Natural killer cell (primary cell): ENCODE data around the gene PPARG. TPM values are rescaled to one million over a fixed set of nuclear protein-coding genes. Genes with fewer than 3 reads are reported as not detected.
"Not testable (repeated sequence)": the region's sequence is repeated elsewhere in the genome, so short reads cannot be mapped to it uniquely, and the experiment has no call there.

Experiments used
- ATAC-seq, 3 donors: fragments of 150-1000 bp in 2 of 3; fragments of 200-7000 bp in 1 of 3; cut with Tn5 transposase; 1 replicate in 1 of 3; 2 replicates in 2 of 3; pipeline ENCODE4 v1.10.0; 2021; ENCODE audit warnings: mild to moderate bottlenecking in 2 of 3, moderate library complexity in 2 of 3
- DNase-seq, 2 donors: peaks; one replicate each; pipeline versions ENCODE4 v3.0.0 to v3.0.0-alpha.2; 2013 to 2021; ENCODE audit warnings: mixed read lengths in 1 of 2
- H3K27ac ChIP-seq: one replicate; pipeline ENCODE4 v1.5.1; 2013; ENCODE audit warnings: mild to moderate bottlenecking, low read length
- H3K27me3 ChIP-seq: one replicate; pipeline ENCODE4 v1.6.1; 2013; ENCODE audit warnings: low read length; ENCODE audit not compliant: control insufficient read depth, insufficient read depth
- H3K36me3 ChIP-seq: one replicate; pipeline ENCODE4 v1.6.1; 2013; ENCODE audit warnings: low read length; ENCODE audit not compliant: control insufficient read depth, insufficient read depth
- H3K4me1 ChIP-seq: one replicate; pipeline ENCODE4 v1.6.1; 2013; ENCODE audit warnings: low read length; ENCODE audit not compliant: control insufficient read depth, insufficient read depth
- H3K4me3 ChIP-seq: one replicate; pipeline ENCODE4 v1.5.1; 2013; ENCODE audit warnings: low read length
- H3K9me3 ChIP-seq: one replicate; pipeline ENCODE4 v1.6.1; 2013; ENCODE audit warnings: low read length; ENCODE audit not compliant: control insufficient read depth, insufficient read depth
- H3K27ac Mint-ChIP-seq, 2 donors: one replicate each; pipeline ENCODE4 v1.8.0; 2022; ENCODE audit warnings: mild to moderate bottlenecking in 2 of 2, mixed read lengths in 2 of 2, moderate library complexity in 1 of 2
- H3K27me3 Mint-ChIP-seq, 2 donors: one replicate each; pipeline ENCODE4 v1.8.0; 2022; ENCODE audit warnings: low read depth in 2 of 2, mixed read lengths in 2 of 2
- H3K36me3 Mint-ChIP-seq: one replicate; pipeline ENCODE4 v1.8.0; 2022; ENCODE audit warnings: mixed read lengths
- H3K4me1 Mint-ChIP-seq, 2 donors: one replicate each; pipeline ENCODE4 v1.8.0; 2022; ENCODE audit warnings: mixed read lengths in 2 of 2
- H3K4me3 Mint-ChIP-seq: one replicate; pipeline ENCODE4 v1.8.0; 2022; ENCODE audit warnings: mild to moderate bottlenecking, moderate library complexity, mixed read lengths
- H3K9me3 Mint-ChIP-seq, 2 donors: one replicate each; pipeline ENCODE4 v1.8.0; 2022; ENCODE audit warnings: mixed read lengths in 2 of 2
- CTCF ChIP-seq: fragments of 200-600 bp; IDR thresholded peaks from one replicate; pipeline ENCODE4 v1.8.0; 2022; ENCODE audit warnings: antibody characterized with exemption
- WGBS: methylation state at CpG from one replicate; pipeline ENCODE4 v1.1.7; 2013; ENCODE audit warnings: missing lambda C conversion rate; ENCODE audit not compliant: insufficient coverage; 5-methylcytosine and 5-hydroxymethylcytosine counted together
- intact Hi-C: fragments of 100-400 bp; cut with micrococcal nuclease; formaldehyde crosslinking; loops from one replicate; pipeline ENCODE4 v1.14.2; 2022
- total RNA-seq, 4 donors: library from RNA; stranded (reverse); fragments of 120-200 nt in 1 of 4; gene quantifications; one replicate each; pipeline versions ENCODE4 v1.2.3 to v1.2.4, GENCODE V29; 2013 to 2022

The PPARG gene
- total RNA-seq, 3 donors from 2014 or later (not counting 1 experiment from before 2014, with no cell fraction given) = 0.21 TPM; not detected in 2

- H3K4me1 ChIP-seq = no peaks in the 10 kb centered on the region
- no peak overlapping the region for H3K4me3 Mint-ChIP-seq
These were observed 8.5 kb upstream of the PPARG start for GRCh38 chr3:12280357-12280806.

GRCh38 chr3:12284591-12284990, 4.3 kb upstream of the PPARG start:
- Mint-ChIP-seq H3K4me1 (no peaks in the 10 kb centered on the region), H3K9me3 (no peaks in the 10 kb centered on the region), H3K27me3 (peaks cover 43 to 61% of the 10 kb centered on the region in 2 donors), H3K4me3 (no peak overlapping the region), H3K27ac (no peak overlapping the region), H3K36me3 (peaks cover 16% of the 10 kb centered on the region)
- Histone ChIP-seq H3K27ac (no peak overlapping the region), H3K36me3 (no peaks in the 10 kb centered on the region), H3K4me3 (no peak overlapping the region), H3K9me3 (no peaks in the 10 kb centered on the region), H3K27me3 (peaks cover 11% of the 10 kb centered on the region), H3K4me1 (peaks cover 2% of the 10 kb centered on the region)
- TF ChIP-seq CTCF = no peak
- no CpG with 5 or more reads among the region's 2 CpGs for WGBS
- ATAC-seq = no peak
- intact Hi-C loops = no loop called here
- DNase-seq = no peak

More at GRCh38 chr3:12280357-12280806, 8.5 kb upstream of the PPARG start:
- Histone ChIP-seq H3K27me3 (peaks cover 2% of the 10 kb centered on the region), H3K9me3 (no peaks in the 10 kb centered on the region), H3K27ac (no peak overlapping the region), H3K36me3 (no peaks in the 10 kb centered on the region), H3K4me3 (no peak overlapping the region)
- intact Hi-C loops = no loop called here
- 84% methylated on average over 6 of the region's 9 CpGs for WGBS
- no peak for DNase-seq
- Mint-ChIP-seq H3K9me3 (no peaks in the 10 kb centered on the region), H3K36me3 (peaks cover 14% of the 10 kb centered on the region), H3K27me3 (peaks cover 23 to 37% of the 10 kb centered on the region in 2 donors), H3K27ac (no peak overlapping the region), H3K4me1 (no peaks in the 10 kb centered on the region)
- ATAC-seq = no peak
- no peak for TF ChIP-seq CTCF

GRCh38 chr3:12285003-12285555, 3.8 kb upstream of the PPARG start:
- H3K4me3 Mint-ChIP-seq = no peak overlapping the region
- H3K27ac Mint-ChIP-seq = no peak overlapping the region
- H3K36me3 Mint-ChIP-seq = peaks cover 16% of the 10 kb centered on the region
- TF ChIP-seq CTCF = no peak
- DNase-seq (no peak), ATAC-seq (no peak)
- Histone ChIP-seq H3K4me1 (peaks cover 2% of the 10 kb centered on the region), H3K27ac (no peak overlapping the region), H3K4me3 (no peak overlapping the region), H3K36me3 (no peaks in the 10 kb centered on the region), H3K27me3 (peaks cover 11% of the 10 kb centered on the region), H3K9me3 (no peaks in the 10 kb centered on the region)
- H3K27me3 Mint-ChIP-seq = peaks cover 43 to 62% of the 10 kb centered on the region in 2 donors
- no peaks in the 10 kb centered on the region for H3K9me3 Mint-ChIP-seq
- intact Hi-C loops = no loop called here
- WGBS = 90% methylated on average over 3 of the region's 5 CpGs
- H3K4me1 Mint-ChIP-seq = no peaks in the 10 kb centered on the region

- intact Hi-C loops, H3K4me3 ChIP-seq, H3K27ac ChIP-seq, H3K9me3 Mint-ChIP-seq, H3K4me1 ChIP-seq, H3K4me3 Mint-ChIP-seq, H3K9me3 ChIP-seq, H3K4me1 Mint-ChIP-seq, H3K36me3 ChIP-seq, H3K27ac Mint-ChIP-seq, ATAC-seq, DNase-seq: not testable (repeated sequence)
- peaks cover 39 to 59% of the 10 kb centered on the region in 2 donors for H3K27me3 Mint-ChIP-seq
- peaks cover 16% of the 10 kb centered on the region for H3K36me3 Mint-ChIP-seq
- H3K27me3 ChIP-seq = peaks cover 13% of the 10 kb centered on the region
- WGBS = 98% methylated on average over 7 of the region's 7 CpGs
These were observed 3.1 kb upstream of the PPARG start for GRCh38 chr3:12285779-12286178.
